Fibroblast of lung (primary cell): ENCODE results near the gene ZZZ3.

Source experiments
- CTCF ChIP-seq, 2 donors: IDR thresholded peaks in 1 of 2; conservative IDR thresholded peaks in 1 of 2; 1 replicate in 1 of 2; 2 replicates in 1 of 2; pipeline ENCODE4 v1.5.1; 2011 to 2012; ENCODE audit warnings: low read length in 2 of 2, control low read depth in 1 of 2, inconsistent platforms in 1 of 2, low read depth in 1 of 2, mild to moderate bottlenecking in 1 of 2
- EZH2 ChIP-seq: IDR thresholded peaks from 2 replicates; pipeline ENCODE4 v1.5.1; 2012; ENCODE audit warnings: low read length, control low read depth, mild to moderate bottlenecking; ENCODE audit errors: missing control alignments

GRCh38 chr1:77706321-77706720, 23.9 kb upstream of the ZZZ3 start:
- TF ChIP-seq CTCF (conservative IDR thresholded peaks at IDR 0.05 in 1 of 2, IDR thresholded peaks at IDR 0.05 in 1 of 2; ENCODE audit: low read depth in 1 of 2, low read length in 2 of 2), result no peak
- no peak for TF ChIP-seq EZH2
